CD4-positive, alpha-beta T cell (primary cell): Measurements from ENCODE around the gene EIF2AK3. TPM values are rescaled to one million over a fixed set of nuclear protein-coding genes. Genes with fewer than 3 reads are reported as not detected.

Experiments used
- ATAC-seq: fragments of 200-7000 bp; cut with Tn5 transposase; one replicate; pipeline ENCODE4 v1.10.0; 2022; ENCODE audit warnings: mild to moderate bottlenecking; ENCODE audit not compliant: poor library complexity
- CTCF ChIA-PET: fragments of 350-600 bp; sonication (Branson Sonifier 250); formaldehyde crosslinking; loops from one replicate; lab custom pipeline; 2021; ENCODE audit warnings: antibody characterized with exemption, inconsistent platforms; lab: Charles Lee
- POLR2A ChIA-PET: fragments of 350-600 bp; sonication (Branson Sonifier 250); formaldehyde crosslinking; loops from one replicate; lab custom pipeline; 2021; ENCODE audit warnings: antibody characterized with exemption, inconsistent platforms; lab: Charles Lee
- DNase-seq, 14 experiments: peaks; one replicate each; pipeline ENCODE4 v3.0.0-alpha.2; 2013 to 2020; ENCODE audit warnings: mixed read lengths in 2 of 14
- H3K27ac ChIP-seq, 2 donors: one replicate each; pipeline versions ENCODE4 v1.5.1 to v1.7.0; 2013; ENCODE audit warnings: low read length in 2 of 2, low read depth in 1 of 2, mild to moderate bottlenecking in 1 of 2
- H3K27me3 ChIP-seq, 2 experiments: 1 replicate in 1 of 2; 2 replicates in 1 of 2; pipeline versions ENCODE4 v1.6.1 to v1.7.0; 2013; ENCODE audit warnings: low read length in 2 of 2, control low read depth in 1 of 2, mild to moderate bottlenecking in 1 of 2, moderate library complexity in 1 of 2; ENCODE audit not compliant: insufficient read depth in 2 of 2, control insufficient read depth in 1 of 2
- H3K36me3 ChIP-seq: one replicate; pipeline ENCODE4 v1.6.1; 2013; ENCODE audit warnings: low read length, control low read depth; ENCODE audit not compliant: insufficient read depth
- H3K4me1 ChIP-seq: one replicate; pipeline ENCODE4 v1.6.1; 2013; ENCODE audit warnings: low read length, control low read depth; ENCODE audit not compliant: insufficient read depth
- H3K4me3 ChIP-seq: one replicate; pipeline ENCODE4 v1.5.1; 2013; ENCODE audit warnings: mild to moderate bottlenecking, low read length, moderate library complexity
- H3K9me3 ChIP-seq, 2 experiments: 1 replicate in 1 of 2; 2 replicates in 1 of 2; pipeline versions ENCODE4 v1.6.1 to v1.7.0; 2013; ENCODE audit warnings: low read length in 2 of 2, mild to moderate bottlenecking in 2 of 2, control low read depth in 1 of 2, moderate library complexity in 1 of 2; ENCODE audit not compliant: control insufficient read depth in 1 of 2, insufficient read depth in 1 of 2
- H3K27ac Mint-ChIP-seq: one replicate; pipeline ENCODE4 v1.8.0; 2020; ENCODE audit warnings: mixed read lengths
- H3K27me3 Mint-ChIP-seq: one replicate; pipeline ENCODE4 v1.8.0; 2021; ENCODE audit warnings: mixed read lengths
- H3K36me3 Mint-ChIP-seq: one replicate; pipeline ENCODE4 v1.8.0; 2021; ENCODE audit warnings: low read depth, mixed read lengths
- H3K4me1 Mint-ChIP-seq: one replicate; pipeline ENCODE4 v1.8.0; 2021; ENCODE audit warnings: low read depth, mixed read lengths
- H3K4me3 Mint-ChIP-seq: one replicate; pipeline ENCODE4 v1.8.0; 2020; ENCODE audit warnings: mild to moderate bottlenecking, mixed read lengths
- H3K9me3 Mint-ChIP-seq: one replicate; pipeline ENCODE4 v1.8.0; 2020; ENCODE audit warnings: mixed read lengths
- intact Hi-C, 2 experiments: fragments of 100-400 bp; cut with DNase I in 1 of 2; cut with micrococcal nuclease in 1 of 2; formaldehyde crosslinking; loops; one replicate each; pipeline versions ENCODE4 v1.15.1 to v1.9.0; 2023 to 2025; cut with DNase I, micrococcal nuclease
- total RNA-seq, 174 experiments: library from RNA in 2 of 174; stranded (reverse) in 2 of 174; gene quantifications; one replicate each; pipeline ENCODE4 v1.2.3 and lab custom pipeline; 2021 to 2026
- TF ChIP-seq, protein P1 (sequence below): fragments of 200-600 bp; IDR thresholded peaks from one replicate; pipeline ENCODE4 v1.8.0; 2022; ENCODE audit warnings: antibody characterized with exemption, mild to moderate bottlenecking

The EIF2AK3 gene
- total RNA-seq, 2 experiments from 2014 or later, result 30.6 to 37.0 TPM

DNA sequence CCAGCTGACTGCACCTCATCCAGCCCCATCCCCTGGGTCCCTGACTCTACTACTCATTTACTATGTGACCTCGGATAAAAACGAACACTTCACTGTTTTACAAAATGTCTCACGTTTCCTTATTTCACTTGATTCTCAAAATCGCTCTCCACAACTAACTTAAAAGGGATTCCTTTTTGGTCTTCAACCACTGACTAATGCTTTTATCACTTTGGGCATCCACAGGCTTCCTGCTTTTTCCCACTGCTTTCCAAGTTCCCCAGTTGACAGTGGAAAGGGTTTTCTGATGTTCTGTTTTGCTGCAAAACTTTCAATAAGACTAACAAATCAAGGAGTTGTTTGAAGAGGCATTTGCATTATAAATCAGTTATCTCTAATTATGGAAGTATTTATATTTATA is 24.1 kb downstream of the EIF2AK3 start:
- H3K4me1 Mint-ChIP-seq, result peaks cover 64% of the 10 kb centered on the region
- no peaks in the 10 kb centered on the region for H3K9me3 ChIP-seq
- no peaks in the 10 kb centered on the region for H3K36me3 Mint-ChIP-seq
- ATAC-seq (no peak), DNase-seq (no peak)
- H3K27me3 ChIP-seq, result no peaks in the 10 kb centered on the region
- POLR2A ChIA-PET, result no interaction called here
- CTCF ChIA-PET, result no interaction called here
- no peak overlapping the region for H3K27ac Mint-ChIP-seq
- H3K27ac ChIP-seq, result no peak overlapping the region
- no peaks in the 10 kb centered on the region for H3K4me1 ChIP-seq
- TF ChIP-seq, protein P1, sequence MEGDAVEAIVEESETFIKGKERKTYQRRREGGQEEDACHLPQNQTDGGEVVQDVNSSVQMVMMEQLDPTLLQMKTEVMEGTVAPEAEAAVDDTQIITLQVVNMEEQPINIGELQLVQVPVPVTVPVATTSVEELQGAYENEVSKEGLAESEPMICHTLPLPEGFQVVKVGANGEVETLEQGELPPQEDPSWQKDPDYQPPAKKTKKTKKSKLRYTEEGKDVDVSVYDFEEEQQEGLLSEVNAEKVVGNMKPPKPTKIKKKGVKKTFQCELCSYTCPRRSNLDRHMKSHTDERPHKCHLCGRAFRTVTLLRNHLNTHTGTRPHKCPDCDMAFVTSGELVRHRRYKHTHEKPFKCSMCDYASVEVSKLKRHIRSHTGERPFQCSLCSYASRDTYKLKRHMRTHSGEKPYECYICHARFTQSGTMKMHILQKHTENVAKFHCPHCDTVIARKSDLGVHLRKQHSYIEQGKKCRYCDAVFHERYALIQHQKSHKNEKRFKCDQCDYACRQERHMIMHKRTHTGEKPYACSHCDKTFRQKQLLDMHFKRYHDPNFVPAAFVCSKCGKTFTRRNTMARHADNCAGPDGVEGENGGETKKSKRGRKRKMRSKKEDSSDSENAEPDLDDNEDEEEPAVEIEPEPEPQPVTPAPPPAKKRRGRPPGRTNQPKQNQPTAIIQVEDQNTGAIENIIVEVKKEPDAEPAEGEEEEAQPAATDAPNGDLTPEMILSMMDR, result no peak
- intact Hi-C loops, result no loop called here
- no peaks in the 10 kb centered on the region for H3K27me3 Mint-ChIP-seq
- H3K4me3 ChIP-seq, result no peak overlapping the region
- H3K36me3 ChIP-seq, result no peaks in the 10 kb centered on the region
- no peak overlapping the region for H3K4me3 Mint-ChIP-seq
- no peaks in the 10 kb centered on the region for H3K9me3 Mint-ChIP-seq

DNA sequence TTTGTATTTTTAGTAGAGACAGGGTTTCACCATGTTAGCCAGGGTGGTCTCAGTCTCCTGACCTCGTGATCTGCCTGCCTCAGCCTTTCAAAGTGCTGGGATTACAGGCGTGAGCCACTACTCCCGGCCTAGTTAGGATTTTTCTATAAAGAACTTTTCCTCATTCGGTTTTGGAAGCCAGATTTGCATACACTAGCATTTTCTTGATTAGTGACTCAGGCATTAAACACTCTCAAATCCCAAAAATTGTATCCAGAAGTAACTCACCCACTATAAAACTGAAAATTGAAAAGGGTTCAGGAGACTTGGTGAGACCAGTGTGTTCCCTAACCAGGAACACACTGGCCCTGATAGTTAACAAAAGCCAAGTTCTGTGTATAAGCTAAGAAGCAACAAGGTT is 25.2 kb downstream of the EIF2AK3 start:
- Histone ChIP-seq H3K4me3 (no peak overlapping the region), H3K4me1 (no peaks in the 10 kb centered on the region), H3K36me3 (no peaks in the 10 kb centered on the region), H3K27ac (no peak overlapping the region), H3K27me3 (no peaks in the 10 kb centered on the region), H3K9me3 (no peaks in the 10 kb centered on the region)
- H3K4me3 Mint-ChIP-seq, result no peak overlapping the region
- TF ChIP-seq, protein P1, result no peak
- ATAC-seq (no peak), DNase-seq (no peak)
- intact Hi-C loops, result no loop called here
- H3K9me3 Mint-ChIP-seq, result no peaks in the 10 kb centered on the region
- POLR2A ChIA-PET, result no interaction called here
- peaks cover 3% of the 10 kb centered on the region for H3K36me3 Mint-ChIP-seq
- peaks cover 63% of the 10 kb centered on the region for H3K4me1 Mint-ChIP-seq
- no peak overlapping the region for H3K27ac Mint-ChIP-seq
- H3K27me3 Mint-ChIP-seq, result no peaks in the 10 kb centered on the region
- CTCF ChIA-PET, result no interaction called here

DNA sequence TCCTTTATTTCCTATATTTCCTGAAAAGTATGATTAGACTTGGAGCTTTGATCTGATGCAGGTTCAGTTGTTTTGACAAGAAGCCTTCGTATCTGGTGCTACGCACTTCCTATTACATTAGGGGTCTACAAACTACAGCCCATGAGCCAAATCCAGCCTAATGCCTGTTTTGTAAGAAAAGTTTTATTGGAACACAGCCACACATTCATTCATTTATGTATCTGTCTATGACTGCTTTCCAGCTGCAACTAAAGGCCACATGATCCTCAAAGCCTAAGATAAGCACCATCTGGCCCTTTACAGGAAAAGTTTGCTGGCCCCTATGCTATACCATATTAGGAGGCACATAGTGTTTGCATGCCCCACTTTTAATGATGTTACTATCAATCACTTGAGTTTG is 26.0 kb downstream of the EIF2AK3 start:
- CTCF ChIA-PET, result no interaction called here
- no peaks in the 10 kb centered on the region for H3K9me3 ChIP-seq
- TF ChIP-seq, protein P1, result no peak
- intact Hi-C loops, result no loop called here
- POLR2A ChIA-PET, result no interaction called here
- peak overlapping the region; percentile 25 for H3K27ac Mint-ChIP-seq
- H3K4me1 ChIP-seq, result no peaks in the 10 kb centered on the region
- H3K9me3 Mint-ChIP-seq, result no peaks in the 10 kb centered on the region
- no peaks in the 10 kb centered on the region for H3K36me3 ChIP-seq
- H3K36me3 Mint-ChIP-seq, result peaks cover 10% of the 10 kb centered on the region
- peaks cover 58% of the 10 kb centered on the region for H3K4me1 Mint-ChIP-seq
- DNase-seq (no peak), ATAC-seq (no peak)
- no peaks in the 10 kb centered on the region for H3K27me3 Mint-ChIP-seq
- no peaks in the 10 kb centered on the region for H3K27me3 ChIP-seq
- no peak overlapping the region for H3K27ac ChIP-seq
- H3K4me3 Mint-ChIP-seq, result no peak overlapping the region
- H3K4me3 ChIP-seq, result no peak overlapping the region
